GM23338 (cell line): ENCODE data around the gene LTB4R. TPM values are rescaled to one million over a fixed set of nuclear protein-coding genes. Genes with fewer than 3 reads are reported as not detected.

ENCODE experiments used
- ATAC-seq: fragments of 200-7000 bp; cut with Tn5 transposase; 3 replicates; pipeline ENCODE4 v1.9.1; 2020
- DNase-seq: peaks from one replicate; pipeline ENCODE4 v3.0.0-alpha.2; 2015; ENCODE audit warnings: low spot score
- H2AFZ ChIP-seq: fragments of 200-600 bp; sonication (generic); 2 replicates; pipeline ENCODE4 v1.8.0; 2016; ENCODE audit warnings: antibody characterized with exemption, mild to moderate bottlenecking, moderate library complexity
- H3F3A ChIP-seq: fragments of 200-600 bp; sonication (generic); replicated peaks from 2 replicates; pipeline ENCODE4 v1.8.0; 2017; ENCODE audit warnings: antibody characterized with exemption, mixed run types, low read depth
- H3K27ac ChIP-seq: fragments of 200-600 bp; sonication (generic); 2 replicates; pipeline ENCODE4 v1.6.1; 2016; ENCODE audit warnings: low read depth
- H3K27me3 ChIP-seq: fragments of 200-600 bp; sonication (generic); 2 replicates; pipeline ENCODE4 v1.8.0; 2016; ENCODE audit warnings: mild to moderate bottlenecking, mixed run types, moderate library complexity; ENCODE audit not compliant: insufficient read depth
- H3K36me3 ChIP-seq: fragments of 200-600 bp; sonication (generic); 2 replicates; pipeline ENCODE4 v1.8.0; 2016; ENCODE audit warnings: mild to moderate bottlenecking; ENCODE audit not compliant: insufficient read depth
- H3K4me1 ChIP-seq: fragments of 200-600 bp; sonication (generic); 2 replicates; pipeline ENCODE4 v1.8.0; 2016; ENCODE audit warnings: mild to moderate bottlenecking, moderate library complexity; ENCODE audit not compliant: insufficient read depth
- H3K4me2 ChIP-seq: fragments of 200-600 bp; sonication (generic); 2 replicates; pipeline ENCODE4 v1.7.1; 2017; ENCODE audit warnings: mixed run types
- H3K4me3 ChIP-seq: fragments of 200-600 bp; sonication (generic); 2 replicates; pipeline ENCODE4 v1.6.1; 2016; ENCODE audit warnings: mixed run types
- H3K79me2 ChIP-seq: fragments of 200-600 bp; sonication (generic); replicated peaks from 2 replicates; pipeline ENCODE4 v1.8.0; 2017; ENCODE audit warnings: mild to moderate bottlenecking; ENCODE audit not compliant: insufficient read depth
- H3K9me2 ChIP-seq: fragments of 200-600 bp; sonication (generic); 2 replicates; pipeline ENCODE4 v1.8.0; 2017; ENCODE audit not compliant: insufficient read depth
- H4K20me1 ChIP-seq: fragments of 200-600 bp; sonication (generic); replicated peaks from 2 replicates; pipeline ENCODE4 v1.8.0; 2017; ENCODE audit warnings: mild to moderate bottlenecking; ENCODE audit not compliant: insufficient read depth
- H3K27ac Mint-ChIP-seq: 2 replicates; pipeline ENCODE4 v1.8.0; 2020; ENCODE audit warnings: inconsistent platforms, mild to moderate bottlenecking, moderate library complexity, mixed read lengths
- H3K27me3 Mint-ChIP-seq: 3 replicates; pipeline ENCODE4 v1.8.0; 2022; ENCODE audit warnings: low read depth, mild to moderate bottlenecking, moderate library complexity, mixed read lengths, inconsistent platforms; ENCODE audit not compliant: insufficient read depth, poor library complexity
- H3K36me3 Mint-ChIP-seq: 3 replicates; pipeline ENCODE4 v1.8.0; 2021; ENCODE audit warnings: low read depth, mild to moderate bottlenecking, inconsistent platforms, moderate library complexity, mixed read lengths
- H3K4me1 Mint-ChIP-seq: 3 replicates; pipeline ENCODE4 v1.8.0; 2020; ENCODE audit warnings: mild to moderate bottlenecking, inconsistent platforms, mixed read lengths
- H3K4me3 Mint-ChIP-seq: 3 replicates; pipeline ENCODE4 v1.8.0; 2021; ENCODE audit warnings: moderate library complexity, mild to moderate bottlenecking, inconsistent platforms, mixed read lengths
- H3K9me3 Mint-ChIP-seq: 3 replicates; pipeline ENCODE4 v1.8.0; 2020; ENCODE audit warnings: moderate library complexity, mild to moderate bottlenecking, inconsistent platforms, mixed read lengths
- CREB1 ChIP-seq: fragments of 250-450 bp; sonication (Bioruptor Pico); IDR thresholded peaks from 2 replicates; pipeline ENCODE4 v1.5.0; 2020; ENCODE audit warnings: low read depth, mild to moderate bottlenecking, moderate library complexity
- EZH2 ChIP-seq: fragments of 200-600 bp; sonication (generic); IDR thresholded peaks from one replicate; pipeline ENCODE4 v1.8.0; 2017; ENCODE audit warnings: antibody characterized with exemption, mild to moderate bottlenecking, low read depth; ENCODE audit not compliant: unreplicated experiment
- NANOG ChIP-seq: IDR thresholded peaks from 2 replicates; pipeline ENCODE4 v1.6.1; 2016; ENCODE audit warnings: antibody characterized with exemption, borderline replicate concordance
- POLR2AphosphoS5 ChIP-seq: IDR thresholded peaks from 2 replicates; pipeline ENCODE4 v1.6.1; 2016; ENCODE audit warnings: antibody characterized with exemption, low read depth
- ZNF114 ChIP-seq: fragments of 250-450 bp; sonication (Bioruptor Pico); IDR thresholded peaks from 2 replicates; pipeline ENCODE4 v1.5.0; 2020; ENCODE audit warnings: mild to moderate bottlenecking, moderate library complexity
- ZNF331 ChIP-seq: fragments of 250-450 bp; sonication (Bioruptor Pico); IDR thresholded peaks from 2 replicates; pipeline ENCODE4 v1.5.0; 2020; ENCODE audit warnings: low read depth, mild to moderate bottlenecking, moderate library complexity
- polyA plus RNA-seq: library from polyadenylated mRNA; unstranded; fragments of >200 nt; fragmentation: Nextera tagmentation; extraction: Ambion mirVana; gene quantifications from 2 replicates; pipeline ENCODE4 v1.2.1, GENCODE V29; 2016
- total RNA-seq: library from RNA; depleted of rRNA; stranded (reverse); fragments of >200 nt; shearing (Covaris generic); gene quantifications from 2 replicates; pipeline ENCODE4 v1.2.3, GENCODE V29; 2014
- TF ChIP-seq, protein P1 (sequence below): fragments of 250-450 bp; sonication (Bioruptor Pico); IDR thresholded peaks from 2 replicates; pipeline ENCODE4 v1.5.0; 2020; ENCODE audit warnings: mild to moderate bottlenecking, moderate library complexity

Gene LTB4R
- total and polyA plus RNA-seq, 2 experiments from 2014 or later: 2.1 to 4.7 TPM

DNA sequence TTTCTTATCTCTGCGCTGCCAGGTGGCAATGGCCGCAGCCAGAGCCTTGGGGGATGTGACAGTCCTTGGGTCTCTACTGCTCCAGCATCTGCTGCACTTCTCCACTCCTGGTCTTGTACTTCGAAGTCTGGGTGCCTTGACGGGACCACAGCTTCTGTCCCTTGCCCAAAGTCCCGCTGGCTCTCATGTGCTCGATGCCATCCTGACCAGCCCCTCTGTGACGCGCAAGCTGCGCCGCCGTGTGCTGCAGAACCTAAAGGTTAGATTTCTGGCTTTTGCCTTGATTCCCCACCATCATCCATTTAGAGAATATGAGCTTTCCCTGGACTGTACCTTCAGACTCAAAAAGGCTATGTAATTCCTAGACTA lies 7.3 kb upstream of the LTB4R start:
- TF ChIP-seq, protein P1, sequence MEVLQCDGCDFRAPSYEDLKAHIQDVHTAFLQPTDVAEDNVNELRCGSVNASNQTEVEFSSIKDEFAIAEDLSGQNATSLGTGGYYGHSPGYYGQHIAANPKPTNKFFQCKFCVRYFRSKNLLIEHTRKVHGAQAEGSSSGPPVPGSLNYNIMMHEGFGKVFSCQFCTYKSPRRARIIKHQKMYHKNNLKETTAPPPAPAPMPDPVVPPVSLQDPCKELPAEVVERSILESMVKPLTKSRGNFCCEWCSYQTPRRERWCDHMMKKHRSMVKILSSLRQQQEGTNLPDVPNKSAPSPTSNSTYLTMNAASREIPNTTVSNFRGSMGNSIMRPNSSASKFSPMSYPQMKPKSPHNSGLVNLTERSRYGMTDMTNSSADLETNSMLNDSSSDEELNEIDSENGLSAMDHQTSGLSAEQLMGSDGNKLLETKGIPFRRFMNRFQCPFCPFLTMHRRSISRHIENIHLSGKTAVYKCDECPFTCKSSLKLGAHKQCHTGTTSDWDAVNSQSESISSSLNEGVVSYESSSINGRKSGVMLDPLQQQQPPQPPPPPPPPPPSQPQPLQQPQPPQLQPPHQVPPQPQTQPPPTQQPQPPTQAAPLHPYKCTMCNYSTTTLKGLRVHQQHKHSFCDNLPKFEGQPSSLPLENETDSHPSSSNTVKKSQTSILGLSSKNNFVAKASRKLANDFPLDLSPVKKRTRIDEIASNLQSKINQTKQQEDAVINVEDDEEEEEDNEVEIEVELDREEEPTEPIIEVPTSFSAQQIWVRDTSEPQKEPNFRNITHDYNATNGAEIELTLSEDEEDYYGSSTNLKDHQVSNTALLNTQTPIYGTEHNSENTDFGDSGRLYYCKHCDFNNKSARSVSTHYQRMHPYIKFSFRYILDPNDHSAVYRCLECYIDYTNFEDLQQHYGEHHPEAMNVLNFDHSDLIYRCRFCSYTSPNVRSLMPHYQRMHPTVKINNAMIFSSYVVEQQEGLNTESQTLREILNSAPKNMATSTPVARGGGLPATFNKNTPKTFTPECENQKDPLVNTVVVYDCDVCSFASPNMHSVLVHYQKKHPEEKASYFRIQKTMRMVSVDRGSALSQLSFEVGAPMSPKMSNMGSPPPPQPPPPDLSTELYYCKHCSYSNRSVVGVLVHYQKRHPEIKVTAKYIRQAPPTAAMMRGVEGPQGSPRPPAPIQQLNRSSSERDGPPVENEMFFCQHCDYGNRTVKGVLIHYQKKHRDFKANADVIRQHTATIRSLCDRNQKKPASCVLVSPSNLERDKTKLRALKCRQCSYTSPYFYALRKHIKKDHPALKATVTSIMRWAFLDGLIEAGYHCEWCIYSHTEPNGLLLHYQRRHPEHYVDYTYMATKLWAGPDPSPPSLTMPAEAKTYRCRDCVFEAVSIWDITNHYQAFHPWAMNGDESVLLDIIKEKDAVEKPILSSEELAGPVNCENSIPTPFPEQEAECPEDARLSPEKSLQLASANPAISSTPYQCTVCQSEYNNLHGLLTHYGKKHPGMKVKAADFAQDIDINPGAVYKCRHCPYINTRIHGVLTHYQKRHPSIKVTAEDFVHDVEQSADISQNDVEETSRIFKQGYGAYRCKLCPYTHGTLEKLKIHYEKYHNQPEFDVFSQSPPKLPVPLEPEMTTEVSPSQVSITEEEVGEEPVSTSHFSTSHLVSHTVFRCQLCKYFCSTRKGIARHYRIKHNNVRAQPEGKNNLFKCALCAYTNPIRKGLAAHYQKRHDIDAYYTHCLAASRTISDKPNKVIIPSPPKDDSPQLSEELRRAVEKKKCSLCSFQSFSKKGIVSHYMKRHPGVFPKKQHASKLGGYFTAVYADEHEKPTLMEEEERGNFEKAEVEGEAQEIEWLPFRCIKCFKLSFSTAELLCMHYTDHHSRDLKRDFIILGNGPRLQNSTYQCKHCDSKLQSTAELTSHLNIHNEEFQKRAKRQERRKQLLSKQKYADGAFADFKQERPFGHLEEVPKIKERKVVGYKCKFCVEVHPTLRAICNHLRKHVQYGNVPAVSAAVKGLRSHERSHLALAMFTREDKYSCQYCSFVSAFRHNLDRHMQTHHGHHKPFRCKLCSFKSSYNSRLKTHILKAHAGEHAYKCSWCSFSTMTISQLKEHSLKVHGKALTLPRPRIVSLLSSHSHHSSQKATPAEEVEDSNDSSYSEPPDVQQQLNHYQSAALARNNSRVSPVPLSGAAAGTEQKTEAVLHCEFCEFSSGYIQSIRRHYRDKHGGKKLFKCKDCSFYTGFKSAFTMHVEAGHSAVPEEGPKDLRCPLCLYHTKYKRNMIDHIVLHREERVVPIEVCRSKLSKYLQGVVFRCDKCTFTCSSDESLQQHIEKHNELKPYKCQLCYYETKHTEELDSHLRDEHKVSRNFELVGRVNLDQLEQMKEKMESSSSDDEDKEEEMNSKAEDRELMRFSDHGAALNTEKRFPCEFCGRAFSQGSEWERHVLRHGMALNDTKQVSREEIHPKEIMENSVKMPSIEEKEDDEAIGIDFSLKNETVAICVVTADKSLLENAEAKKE (CRISPR knock-in tag): no peak
- no peak for TF ChIP-seq CREB1 (CRISPR knock-in tag)
- no peak for TF ChIP-seq ZNF114 (CRISPR knock-in tag)
- no peak for TF ChIP-seq EZH2
- no peak for TF ChIP-seq ZNF331
- TF ChIP-seq NANOG: no peak
- TF ChIP-seq POLR2AphosphoS5: no peak
- Histone ChIP-seq H3K36me3 (peaks cover 23% of the 10 kb centered on the region; the same call in 1 of the 2 replicates), H4K20me1 (peaks cover 10% of the 10 kb centered on the region), H2AFZ (no peak overlapping the region), H3K9me2 (no peaks in the 10 kb centered on the region), H3K27ac (no peak overlapping the region), H3K4me2 (no peak overlapping the region), H3K27me3 (no peaks in the 10 kb centered on the region), H3F3A (no peaks in the 10 kb centered on the region; the same call in 1 of the 2 replicates), H3K79me2 (peaks cover 13% of the 10 kb centered on the region), H3K4me3 (no peak overlapping the region), H3K4me1 (peaks cover 10% of the 10 kb centered on the region; the same call in 1 of the 2 replicates)
- H3K4me3 Mint-ChIP-seq: no peak overlapping the region
- H3K27me3 Mint-ChIP-seq: peaks cover 12% of the 10 kb centered on the region
- DNase-seq (no peak), ATAC-seq (no peak)
- H3K4me1 Mint-ChIP-seq: peaks cover 13% of the 10 kb centered on the region
- peaks cover 68% of the 10 kb centered on the region for H3K36me3 Mint-ChIP-seq
- no peak overlapping the region for H3K27ac Mint-ChIP-seq
- H3K9me3 Mint-ChIP-seq: peaks cover 2% of the 10 kb centered on the region; the same call in 1 of the 3 replicates

DNA sequence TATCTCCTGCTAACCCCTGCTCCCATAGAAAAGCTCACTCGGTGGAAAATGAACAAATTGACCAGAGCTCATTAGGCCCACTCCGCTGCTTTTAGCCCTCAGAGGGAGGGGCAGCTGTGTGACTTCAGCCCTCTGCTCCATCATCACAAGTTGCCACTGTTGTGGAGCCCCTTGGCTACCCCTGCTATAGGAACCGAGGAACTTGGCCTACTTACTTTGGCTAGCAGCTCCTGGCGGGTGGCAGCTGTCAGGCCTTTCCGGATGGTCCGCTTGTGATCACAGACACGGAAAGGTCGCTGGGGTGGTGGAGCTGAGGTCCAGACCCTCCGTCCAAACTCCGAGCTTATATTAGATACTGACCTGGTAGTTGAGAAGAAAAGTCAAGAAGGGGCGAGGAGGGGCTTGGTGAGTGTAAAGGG lies 4.1 kb upstream of the LTB4R start:
- Histone ChIP-seq H3K36me3 (peaks cover 23% of the 10 kb centered on the region; the same call in 1 of the 2 replicates), H3K9me2 (no peaks in the 10 kb centered on the region), H3K79me2 (no peaks in the 10 kb centered on the region), H3K27me3 (0 out of 2 replicates have a peak, but pooled peaks cover 4% of the 10 kb centered on the region), H3F3A (no peaks in the 10 kb centered on the region), H3K4me3 (no peak overlapping the region), H3K4me2 (no peak overlapping the region), H2AFZ (no peak overlapping the region), H4K20me1 (peaks cover 3% of the 10 kb centered on the region), H3K27ac (no peak overlapping the region), H3K4me1 (peaks cover 4% of the 10 kb centered on the region; the same call in 1 of the 2 replicates)
- Mint-ChIP-seq H3K27ac (no peak overlapping the region), H3K9me3 (no peaks in the 10 kb centered on the region), H3K27me3 (peaks cover 17% of the 10 kb centered on the region), H3K4me3 (no peak overlapping the region), H3K4me1 (peaks cover 15% of the 10 kb centered on the region; the same call in 2 of the 3 replicates), H3K36me3 (peaks cover 68% of the 10 kb centered on the region)
- DNase-seq: no peak
- ATAC-seq: no peak
- TF ChIP-seq, protein P1 (CRISPR knock-in tag): no peak
